Heart left ventricle (tissue), 16 donors: ENCODE data around the gene CFAP77. TPM values are rescaled to one million over a fixed set of nuclear protein-coding genes. Genes with fewer than 3 reads are reported as not detected.

ENCODE experiments used
- ATAC-seq, 4 donors: fragments of 200-7000 bp; cut with Tn5 transposase; one replicate each; pipeline ENCODE4 v1.9.1; 2020 to 2022; ENCODE audit warnings: moderate library complexity in 4 of 4, mild to moderate bottlenecking in 3 of 4, moderate number of reproducible peaks in 1 of 4
- DNase-seq, 5 donors: peaks; one replicate each; pipeline ENCODE4 v3.0.0-alpha.2; 2020
- H3K27ac ChIP-seq, 12 donors: fragments of 200-600 bp; sonication (generic) in 4 of 12; one replicate each; pipeline versions ENCODE4 v1.5.0 to v1.8.0; 2016 to 2022; ENCODE audit warnings: mild to moderate bottlenecking in 2 of 12
- H3K27me3 ChIP-seq, 9 donors: fragments of 200-600 bp; sonication (generic) in 2 of 9; one replicate each; pipeline versions ENCODE4 v1.5.1 to v1.8.0; 2016 to 2022; ENCODE audit warnings: mild to moderate bottlenecking in 3 of 9
- H3K36me3 ChIP-seq, 9 donors: fragments of 200-600 bp; sonication (generic) in 2 of 9; one replicate each; pipeline versions ENCODE4 v1.5.0 to v1.8.0; 2018 to 2022; ENCODE audit warnings: mild to moderate bottlenecking in 2 of 9
- H3K4me1 ChIP-seq, 12 donors: fragments of 200-600 bp; sonication (generic) in 4 of 12; one replicate each; pipeline versions ENCODE4 v1.5.0 to v1.8.0; 2016 to 2022; ENCODE audit warnings: mild to moderate bottlenecking in 3 of 12
- H3K4me3 ChIP-seq, 12 donors: fragments of 200-600 bp; sonication (generic) in 4 of 12; one replicate each; pipeline versions ENCODE4 v1.5.0 to v1.8.0; 2017 to 2022; ENCODE audit warnings: mild to moderate bottlenecking in 9 of 12, moderate library complexity in 4 of 12
- H3K9me3 ChIP-seq, 12 donors: fragments of 200-600 bp; sonication (generic) in 4 of 12; one replicate each; pipeline versions ENCODE4 v1.5.0 to v1.8.0; 2016 to 2022; ENCODE audit warnings: mild to moderate bottlenecking in 1 of 12
- CTCF ChIP-seq, 12 donors: fragments of 200-600 bp; sonication (generic) in 4 of 12; IDR thresholded peaks; one replicate each; pipeline versions ENCODE4 v1.5.0 to v1.8.0; 2018 to 2022; ENCODE audit warnings: antibody characterized with exemption in 12 of 12, mild to moderate bottlenecking in 5 of 12
- POLR2A ChIP-seq, 2 donors: fragments of 450-650 bp; IDR thresholded peaks; one replicate each; pipeline ENCODE4 v1.6.1; 2017; ENCODE audit warnings: antibody characterized with exemption in 2 of 2, mild to moderate bottlenecking in 2 of 2, moderate library complexity in 2 of 2
- WGBS, 4 donors: extraction: QIAGEN DNeasy Blood & Tissue Kit in 2 of 4; methylation state at CpG; one replicate each; pipeline versions ENCODE4 v1.1.5 to v1.1.7; 2013 to 2018; 5-methylcytosine and 5-hydroxymethylcytosine counted together
- intact Hi-C, 10 donors: fragments of 100-400 bp; cut with DNase I; formaldehyde crosslinking; loops; one replicate each; pipeline versions ENCODE4 v1.11.1 to v1.14.2; 2022
- polyA plus RNA-seq, 2 donors: library from polyadenylated mRNA; stranded (reverse); fragments of 200-250 nt; gene quantifications; one replicate each; pipeline ENCODE4 v1.2.3, GENCODE V29; 2013
- total RNA-seq, 9 donors: library from RNA; depleted of rRNA in 2 of 9; stranded (reverse); fragments of >200 nt in 2 of 9; fragmentation: NEBNext Ultra II Directional in 3 of 9; extraction: Animal tissue kit (Norgen Biotek cat#: 25700) in 3 of 9; gene quantifications; one replicate each; pipeline versions ENCODE4 v1.1.0 to v1.2.4, GENCODE V29; 2016 to 2023
- donor health status: ischemic (EF 13 %, LVEDD 7.1; RV severe dilation, severe dysfunction).
- donor health status: healthy with polysubstance abuse.
- donor health status: DM: no; HTN: yes; CAD: no.
- donor health status: DM: no; HTN: no; CAD: no.
- donor health status: ischemic (EF 25% LVEDD 6.9; RV normal size, moderate dysfunction).
- donor health status: ischemic (EF 25% LVEDD 5.7; RV mildly dilated, moderate dysfunction).
- donor health status: healthy.
- donor health status: DM: yes; HTN: yes; CAD: no.
- donor health status: ischemic (EF 35%, LVEDD 5.7; RV mildly dilated, moderate dysfunction).
- donor health status: nonischemic (EF 11% LVEDD 7.7; RV severe dilation, severe dysfunction).
- donor health status: DM: yes; HTN: yes; CAD: no.
- donor health status: PGD.
- donor health status: ischemic (EF 29% LVEDD 5.4; RV normal size, mild dysfunction).
- donor health status: nonischemic (EF 23%, LVEDD 6.1; RV moderate dilation, normal function).

CFAP77 gene
- total and polyA plus RNA-seq, 11 donors: 1.3 to 6.8 (median 2.2) TPM

- no peak for ATAC-seq
- Histone ChIP-seq H3K27ac (peak overlapping the region in 3 of 12 donors; percentile 29 to 41 (median 35)), H3K27me3 (peaks cover 0 to 4% (median 0%) of the 10 kb centered on the region in 9 donors), H3K4me3 (peak overlapping the region in 2 of 12 donors; percentile 0 to 15), H3K4me1 (peaks cover 0 to 52% (median 27%) of the 10 kb centered on the region in 12 donors), H3K9me3 (no peaks in the 10 kb centered on the region), H3K36me3 (peaks cover 2 to 45% (median 35%) of the 10 kb centered on the region in 9 donors)
- DNase-seq: no peak
- intact Hi-C loops: loop anchor here in 2 of 10 donors (5.0 to 10.0 kb wide), 2 partner anchors 50 to 52 kb away; partner anchors contain the start of gene SETX (in 2 of the 2)
- WGBS, 4 donors: 36 to 38% (median 37%) methylated on average over 9 of the region's 9 CpGs
- no peak for TF ChIP-seq CTCF (IDR thresholded peaks at IDR 0.05)
- TF ChIP-seq POLR2A (IDR thresholded peaks at IDR 0.05): no peak
Measured at GRCh38 chr9:132404228-132404881, 5.7 kb upstream of the CFAP77 start.

GRCh38 chr9:132406554-132407122 is 3.4 kb upstream of the CFAP77 start, which contains the start of gene TTF1:
TSS of gene TTF1 (minus strand) at chr9:132406840. CDS start at chr9:132402821, 4,019 bp downstream.
- Histone ChIP-seq H3K27ac (peak within 1 kb of the TSS; percentile 37 to 91 (median 74)), H3K9me3 (no peaks in the 10 kb centered on the region), H3K4me1 (peaks cover 0 to 72% (median 44%) of the 10 kb centered on the region in 12 donors), H3K4me3 (peak within 1 kb of the TSS; percentile 49 to 99 (median 80)), H3K36me3 (peaks cover 0 to 22% (median 15%) of the 10 kb centered on the region in 9 donors), H3K27me3 (peaks cover 0 to 27% (median 13%) of the 10 kb centered on the region in 9 donors)
- 1 to 2% (median 1%) methylated on average over 33 of the region's 33 CpGs for WGBS, 4 donors
- peak; percentile 91 to 95 (median 94) for DNase-seq
- peak in 1 of 2 donors; percentile 40 for TF ChIP-seq POLR2A (IDR thresholded peaks at IDR 0.05)
- no peak for TF ChIP-seq CTCF (IDR thresholded peaks at IDR 0.05)
- peak; percentile 74 to 83 (median 77) for ATAC-seq
- intact Hi-C loops: loop anchor here in 2 of 10 donors (2.0 to 10.0 kb wide), 2 partner anchors 44 to 52 kb away; partner anchors contain the start of gene SETX (in 1 of the 2)

GRCh38 chr9:132407196-132407595 is 2.8 kb upstream of the CFAP77 start:
- ATAC-seq: no peak
- WGBS, 4 donors: 75 to 87% (median 84%) methylated on average over 2 of the region's 2 CpGs
- H3K4me3 ChIP-seq: peak overlapping the region in 10 of 12 donors; percentile 67 to 99 (median 80)
- no peak for DNase-seq
- H3K27me3 ChIP-seq: peaks cover 0 to 32% (median 17%) of the 10 kb centered on the region in 9 donors
- H3K9me3 ChIP-seq: no peaks in the 10 kb centered on the region
- H3K36me3 ChIP-seq: peaks cover 0 to 16% (median 10%) of the 10 kb centered on the region in 9 donors
- TF ChIP-seq CTCF (IDR thresholded peaks at IDR 0.05): no peak
- TF ChIP-seq POLR2A (IDR thresholded peaks at IDR 0.05): no peak
- H3K27ac ChIP-seq: peak overlapping the region in 11 of 12 donors; percentile 37 to 91 (median 76)
- intact Hi-C loops: loop anchor here in 2 of 10 donors (2.0 to 10.0 kb wide), 2 partner anchors 44 to 52 kb away; partner anchors contain the start of gene SETX (in 1 of the 2)
- peaks cover 0 to 72% (median 44%) of the 10 kb centered on the region in 12 donors for H3K4me1 ChIP-seq

- TF ChIP-seq POLR2A (IDR thresholded peaks at IDR 0.05) (no peak), CTCF (IDR thresholded peaks at IDR 0.05) (no peak)
Measured at GRCh38 chr9:132408521-132408920, 1.5 kb upstream of the CFAP77 start.

More at GRCh38 chr9:132408521-132408920, 1.5 kb upstream of the CFAP77 start:
- Histone ChIP-seq H3K27me3 (peaks cover 0 to 46% (median 24%) of the 10 kb centered on the region in 9 donors), H3K4me3 (no peak overlapping the region), H3K27ac (peak overlapping the region; percentile 23 to 91 (median 74)), H3K4me1 (peaks cover 0 to 72% (median 44%) of the 10 kb centered on the region in 12 donors), H3K36me3 (peaks cover 0 to 5% (median 0%) of the 10 kb centered on the region in 9 donors), H3K9me3 (no peaks in the 10 kb centered on the region)
- peak; percentile 77 to 89 (median 84) for ATAC-seq
- 32 to 51% (median 45%) methylated on average over 8 of the region's 8 CpGs for WGBS, 4 donors
- intact Hi-C loops: loop anchor here in 1 of 10 donors (10.0 kb wide), 1 partner anchor 54 kb away; the partner anchor contains the start of gene SETX
- peak; percentile 74 to 89 (median 78) for DNase-seq
